Measurements from ENCODE around the gene MTRF1L.
"Not testable (repeated sequence)": the region's sequence is repeated elsewhere in the genome, so short reads cannot be mapped to it uniquely, and the experiment has no call there.

The MTRF1L gene

GRCh38 chr6:153001767-153002612 is 519 bp downstream of the MTRF1L start:
- DNase-seq: peak in 1 of 2 donors; percentile 12

- DNase-seq: not testable (repeated sequence)
Observed at GRCh38 chr6:153000790-153001189, 1.7 kb downstream of the MTRF1L start.

- no peak for DNase-seq
Observed at GRCh38 chr6:153000243-153000642, 2.3 kb downstream of the MTRF1L start.

- not testable (repeated sequence) for DNase-seq
Observed at GRCh38 chr6:152999538-152999937, 3.0 kb downstream of the MTRF1L start.

- DNase-seq: no peak
Observed at GRCh38 chr6:152993847-152994246, 8.7 kb downstream of the MTRF1L start.

- DNase-seq: no peak
Observed at GRCh38 chr6:152993431-152993830, 9.1 kb downstream of the MTRF1L start.

GRCh38 chr6:152986978-152987377 is 15.5 kb downstream of the MTRF1L start:
- DNase-seq: no peak

GRCh38 chr6:152985300-152985699 is 17.2 kb downstream of the MTRF1L start:
- DNase-seq: not testable (repeated sequence)

GRCh38 chr6:152984513-152984872 is 18.0 kb downstream of the MTRF1L start:
- DNase-seq: no peak

- DNase-seq: peak; percentile 67 to 95
Observed at GRCh38 chr6:152983637-152984512, 18.6 kb downstream of the MTRF1L start.

GRCh38 chr6:152982904-152983636 is 19.4 kb downstream of the MTRF1L start, which contains the start of gene FBXO5:
Gene FBXO5, minus strand, starts transcription at chr6:152983041. Its CDS starts 82 bp downstream, at chr6:152982959.
- peak; percentile 98 for DNase-seq

- DNase-seq: no peak
Observed at GRCh38 chr6:152981989-152982903, 20.3 kb downstream of the MTRF1L start.

- DNase-seq: no peak
Observed at GRCh38 chr6:152981219-152981618, 21.3 kb downstream of the MTRF1L start.

GRCh38 chr6:152980656-152981055 is 21.9 kb downstream of the MTRF1L start:
- DNase-seq: no peak

GRCh38 chr6:152979116-152979515 is 23.4 kb downstream of the MTRF1L start:
- DNase-seq: no peak

- DNase-seq: no peak
Observed at GRCh38 chr6:152978058-152978457, 24.5 kb downstream of the MTRF1L start.

- no peak for DNase-seq
Observed at GRCh38 chr6:152977556-152977955, 25.0 kb downstream of the MTRF1L start.

- DNase-seq: no peak
Observed at GRCh38 chr6:152976749-152977148, 25.8 kb downstream of the MTRF1L start.

GRCh38 chr6:152975204-152975915 is 27.1 kb downstream of the MTRF1L start:
- peak; percentile 80 to 89 for DNase-seq

GRCh38 chr6:152973916-152974315 is 28.6 kb downstream of the MTRF1L start:
- no peak for DNase-seq

All from inflammatory macrophage (primary cell).